SK-N-MC (cell line): Measurements from ENCODE around the gene CYP27B1.

Experiments
- DNase-seq: peaks from one replicate; pipeline ENCODE4 v3.0.0-alpha.2; 2011; ENCODE audit warnings: low read depth, low spot score
- H3K27ac ChIP-seq: fragments of 200-600 bp; sonication (generic); 2 replicates; pipeline ENCODE4 v1.5.1; 2016; ENCODE audit warnings: mixed run types
- H3K36me3 ChIP-seq: fragments of 200-600 bp; sonication (generic); 2 replicates; pipeline ENCODE4 v1.6.1; 2017; ENCODE audit warnings: antibody characterized with exemption, low read length, mixed read lengths; ENCODE audit not compliant: insufficient read depth
- H3K4me3 ChIP-seq: fragments of 200-600 bp; sonication (generic); 2 replicates; pipeline ENCODE4 v1.5.1; 2016
- H3K9ac ChIP-seq: fragments of 200-600 bp; sonication (generic); 2 replicates; pipeline ENCODE4 v1.8.0; 2017; ENCODE audit warnings: mixed run types, mixed read lengths; ENCODE audit not compliant: insufficient read length
- H3K9me3 ChIP-seq: fragments of 200-600 bp; sonication (generic); 2 replicates; pipeline ENCODE4 v1.6.1; 2017; ENCODE audit warnings: low read depth, mild to moderate bottlenecking, antibody characterized with exemption, low read length, moderate library complexity, mixed read lengths
- EZH2 ChIP-seq: fragments of 200-600 bp; sonication (generic); IDR thresholded peaks from one replicate; pipeline ENCODE4 v1.6.1; 2017; ENCODE audit warnings: antibody characterized with exemption
- FOXP2 ChIP-seq: optimal IDR thresholded peaks from 2 replicates; pipeline ENCODE3; 2011; ENCODE audit warnings: mild to moderate bottlenecking, moderate library complexity; ENCODE audit not compliant: insufficient read depth; ENCODE audit errors: extremely low read length, control extremely low read depth
- POLR2AphosphoS5 ChIP-seq: IDR thresholded peaks from 2 replicates; pipeline ENCODE4 v1.6.1; 2012; ENCODE audit warnings: mild to moderate bottlenecking, low read depth, low read length, borderline replicate concordance

CYP27B1 gene

DNA sequence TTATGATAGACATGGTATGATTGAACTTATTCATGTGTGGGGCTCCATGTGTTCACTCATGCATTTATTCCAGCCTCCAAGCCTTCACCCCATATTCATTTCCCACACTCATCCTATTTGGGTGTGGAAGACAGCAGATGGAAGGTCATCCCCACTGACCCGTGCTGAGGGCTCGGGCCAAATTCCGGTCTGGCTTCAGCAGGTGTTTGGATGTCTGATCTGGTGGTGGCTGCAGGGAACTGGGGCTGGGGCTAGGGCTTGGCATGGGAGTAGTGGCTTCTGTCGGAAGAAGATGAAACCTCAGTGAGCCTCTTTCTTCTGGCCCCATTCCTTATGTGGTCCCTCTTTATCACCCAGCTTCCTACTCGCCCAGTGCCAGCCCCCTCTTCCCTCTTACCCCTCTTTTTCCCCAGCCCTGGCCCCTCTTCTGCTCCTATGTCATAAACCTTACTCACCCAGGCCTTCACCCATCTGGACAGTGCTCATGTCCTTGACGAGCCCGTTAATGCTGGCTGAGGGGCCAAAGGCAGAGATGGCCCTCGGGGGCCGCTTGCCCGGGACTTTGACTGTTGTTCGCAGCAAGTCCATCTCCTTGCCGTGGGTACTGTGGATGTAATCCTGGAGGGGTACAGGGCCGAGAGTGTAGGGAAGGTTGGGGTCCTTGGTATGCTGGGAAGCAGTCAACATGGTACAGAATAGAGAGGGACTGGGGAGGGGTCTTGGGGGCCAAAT is 36.4 kb downstream of the CYP27B1 start:
- Histone ChIP-seq H3K9ac (no peak overlapping the region), H3K9me3 (no peaks in the 10 kb centered on the region), H3K27ac (no peak overlapping the region), H3K4me3 (no peak overlapping the region), H3K36me3 (no peaks in the 10 kb centered on the region)
- DNase-seq: no peak
- TF ChIP-seq EZH2 (no peak), POLR2AphosphoS5 (no peak), FOXP2 (no peak)

DNA sequence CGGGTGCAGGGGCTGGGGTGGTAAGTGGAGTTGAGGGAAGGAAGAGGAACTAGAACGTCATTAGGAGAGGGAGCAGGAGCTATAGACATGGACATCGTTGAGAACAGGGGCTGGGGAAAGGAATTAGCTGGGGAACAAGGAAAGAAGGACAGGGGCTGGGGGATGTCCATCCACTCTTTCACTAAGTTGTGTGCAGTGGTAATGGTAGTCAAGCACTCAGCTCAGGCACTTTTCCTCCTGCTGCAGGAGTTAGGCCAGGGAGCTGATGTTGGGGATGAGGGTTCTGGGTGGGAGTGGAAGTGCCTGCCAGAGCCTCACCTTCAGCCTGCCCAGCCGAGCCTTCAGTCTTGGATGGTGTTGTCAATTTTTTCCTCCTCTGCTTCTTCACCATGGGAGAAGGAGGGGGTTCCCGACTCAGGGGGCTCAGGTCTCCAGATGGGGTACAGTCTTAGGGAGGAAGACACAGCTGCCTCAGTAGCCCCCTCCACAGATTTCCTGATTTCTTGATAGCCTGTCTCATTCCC is 37.5 kb downstream of the CYP27B1 start:
- Histone ChIP-seq H3K9me3 (no peaks in the 10 kb centered on the region), H3K4me3 (no peak overlapping the region), H3K36me3 (no peaks in the 10 kb centered on the region), H3K9ac (no peak overlapping the region), H3K27ac (no peak overlapping the region)
- DNase-seq: no peak
- TF ChIP-seq EZH2 (no peak), FOXP2 (no peak), POLR2AphosphoS5 (no peak)

DNA sequence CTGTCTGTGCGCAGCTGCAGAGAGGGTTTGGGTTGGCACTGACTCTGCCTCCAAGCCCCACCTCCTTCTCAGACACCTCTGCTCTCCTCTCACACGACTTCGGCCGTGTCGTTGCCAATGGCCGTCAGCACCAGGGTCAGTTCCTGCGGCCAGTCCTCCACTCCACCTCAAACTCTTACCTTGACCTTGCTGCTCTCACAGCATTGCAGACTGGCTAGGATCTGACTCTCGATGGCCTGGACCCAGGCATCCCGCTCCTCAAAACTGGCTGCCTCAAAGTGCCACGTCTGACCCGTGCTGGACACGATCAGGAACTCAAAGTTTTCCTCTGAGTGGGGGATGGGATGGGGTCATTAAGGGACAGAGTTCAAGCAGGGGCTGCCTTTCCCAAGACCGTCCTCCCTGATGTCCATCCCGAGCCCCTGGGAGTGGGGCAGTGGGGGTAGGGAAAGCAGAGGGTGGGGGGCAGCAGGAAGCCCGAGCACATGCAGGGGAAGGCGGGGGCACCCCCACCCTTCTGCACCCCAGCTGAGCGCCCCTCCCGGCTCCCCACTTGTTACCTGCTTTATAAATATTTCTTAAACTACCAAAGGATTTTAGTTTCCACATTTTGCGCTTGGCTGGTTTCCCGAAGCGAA is 39.0 kb downstream of the CYP27B1 start:
- Histone ChIP-seq H3K36me3 (no peaks in the 10 kb centered on the region), H3K9me3 (no peaks in the 10 kb centered on the region)
- TF ChIP-seq POLR2AphosphoS5: no peak
- TF ChIP-seq FOXP2: no peak
- TF ChIP-seq EZH2: no peak

DNA sequence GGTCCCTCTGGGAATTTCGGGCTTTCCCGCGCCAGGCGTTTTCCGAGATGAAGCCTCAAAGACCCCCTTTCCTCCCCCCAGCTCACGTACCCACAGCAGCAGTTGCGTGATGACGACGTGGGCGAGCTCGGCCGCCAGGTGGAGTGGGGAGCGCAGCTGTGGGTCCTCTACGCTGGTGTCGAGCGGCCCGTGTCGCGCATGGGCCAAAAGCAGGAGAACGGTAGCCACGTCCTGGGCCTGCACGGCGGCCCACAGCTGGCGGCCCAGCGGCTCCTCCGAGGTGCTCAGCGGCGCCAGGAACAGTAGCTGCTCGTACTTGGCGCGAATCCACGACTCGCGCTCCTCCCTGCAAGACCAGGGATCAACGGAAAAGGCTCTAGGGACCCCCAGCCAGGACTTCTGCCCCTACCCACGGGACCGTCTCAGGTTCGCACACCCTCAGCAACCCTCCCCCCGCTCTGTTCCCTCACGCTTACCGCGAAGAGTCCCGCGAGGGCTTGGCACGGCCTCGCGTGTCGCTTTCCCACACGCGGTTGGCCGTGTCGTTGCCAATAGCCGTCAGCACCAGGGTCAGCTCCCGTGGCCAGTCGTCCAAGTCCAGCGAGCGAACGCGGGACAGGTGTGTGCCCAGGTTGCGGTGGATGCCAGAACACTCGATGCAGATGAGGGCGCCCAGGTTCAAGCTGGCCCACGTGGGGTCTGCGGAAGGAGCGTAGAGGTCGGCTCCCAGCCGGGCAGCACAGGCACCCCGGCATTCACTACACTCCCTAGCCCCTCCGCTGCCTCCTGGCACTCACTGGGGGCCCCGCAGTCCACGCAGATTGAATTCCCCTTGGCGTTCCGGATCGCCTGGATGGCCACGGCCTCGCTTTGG is 39.8 kb downstream of the CYP27B1 start:
- H3K9ac ChIP-seq: peak overlapping the region; percentile 90
- H3K36me3 ChIP-seq: no peaks in the 10 kb centered on the region
- no peak overlapping the region for H3K27ac ChIP-seq
- DNase-seq: no peak
- no peak for TF ChIP-seq FOXP2
- TF ChIP-seq EZH2: no peak
- no peak for TF ChIP-seq POLR2AphosphoS5
- peak overlapping the region; percentile 99 for H3K4me3 ChIP-seq
- no peaks in the 10 kb centered on the region for H3K9me3 ChIP-seq

More for the DNA sequence above, 39.0 kb downstream of the CYP27B1 start:
- no peak overlapping the region for H3K4me3 ChIP-seq
- H3K27ac ChIP-seq: no peak overlapping the region
- no peak overlapping the region for H3K9ac ChIP-seq
- no peak for DNase-seq

- Histone ChIP-seq H3K9ac (peak overlapping the region; percentile 90), H3K9me3 (no peaks in the 10 kb centered on the region), H3K36me3 (no peaks in the 10 kb centered on the region), H3K27ac (peak overlapping the region; percentile 68; the same call in 1 of the 2 replicates), H3K4me3 (peak overlapping the region; percentile 99)
- DNase-seq: no peak
- TF ChIP-seq EZH2 (no peak), FOXP2 (no peak), POLR2AphosphoS5 (peak; percentile 64)
These were observed 40.6 kb downstream of the CYP27B1 start for GRCh38 chr12:57726151-57726883.

- DNase-seq: no peak
- H3K9me3 ChIP-seq: no peaks in the 10 kb centered on the region
- no peak overlapping the region for H3K27ac ChIP-seq
- peak overlapping the region; percentile 90 for H3K9ac ChIP-seq
- H3K4me3 ChIP-seq: peak overlapping the region; percentile 99
- no peak for TF ChIP-seq FOXP2
- TF ChIP-seq POLR2AphosphoS5: no peak
- no peak for TF ChIP-seq EZH2
- H3K36me3 ChIP-seq: no peaks in the 10 kb centered on the region
These were observed 41.1 kb downstream of the CYP27B1 start for GRCh38 chr12:57725851-57726150.

DNA sequence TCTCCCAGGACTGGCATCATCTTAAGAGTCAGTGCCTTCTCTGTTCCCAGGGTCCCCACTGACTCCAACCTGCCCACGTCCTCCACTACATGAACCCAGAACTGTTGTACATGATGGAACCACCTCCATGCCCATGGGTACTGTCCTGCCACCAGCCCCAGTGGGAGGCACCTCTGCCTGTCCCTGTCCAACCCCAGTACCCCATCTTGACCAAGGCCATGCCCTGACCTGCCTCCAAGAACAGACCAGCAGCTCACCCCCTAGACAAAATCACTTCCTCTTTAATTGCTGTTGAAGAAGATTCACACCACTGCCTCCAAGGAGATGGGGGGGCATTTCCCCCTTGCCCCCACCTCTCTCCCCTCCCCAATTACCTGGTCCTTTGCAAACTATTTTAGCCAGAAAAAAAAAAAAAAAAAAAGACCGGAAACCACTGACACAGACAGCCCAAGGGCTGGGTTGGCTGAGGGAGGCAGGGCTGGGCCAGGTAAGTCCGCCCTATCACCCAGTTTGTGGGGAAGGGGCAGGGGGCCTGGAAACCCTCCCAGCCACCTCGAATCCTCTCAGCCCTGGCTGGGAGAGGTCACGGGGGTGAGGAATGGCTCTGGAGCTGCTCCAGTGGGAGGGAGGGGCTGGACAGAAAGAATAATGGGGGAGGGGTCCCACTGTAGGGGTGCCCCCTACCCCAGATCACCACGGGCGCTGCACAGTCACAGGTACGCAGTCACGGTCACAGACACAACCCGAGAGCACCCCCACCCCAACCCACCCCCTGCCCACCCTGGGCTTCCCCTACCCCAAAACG is 41.7 kb downstream of the CYP27B1 start:
- no peaks in the 10 kb centered on the region for H3K36me3 ChIP-seq
- H3K27ac ChIP-seq: no peak overlapping the region
- TF ChIP-seq FOXP2 (no peak), POLR2AphosphoS5 (no peak)
- no peak overlapping the region for H3K9ac ChIP-seq
- H3K9me3 ChIP-seq: no peaks in the 10 kb centered on the region
- DNase-seq: no peak
- 0 out of 2 replicates have a peak overlapping the region, but pooled peaks have one; percentile 99 for H3K4me3 ChIP-seq
